Thyroid gland (tissue), 4 donors: ENCODE measurements around the gene SAXO1.

Experiments used
- CTCF ChIP-seq, 6 experiments: fragments of 200-600 bp in 3 of 6; fragments of 450-650 bp in 3 of 6; sonication (generic) in 3 of 6; IDR thresholded peaks; one replicate each; pipeline ENCODE4 v1.5.1; 2016 to 2019; ENCODE audit warnings: antibody characterized with exemption in 6 of 6, mild to moderate bottlenecking in 2 of 6, inconsistent platforms in 1 of 6, moderate library complexity in 1 of 6
- POLR2A ChIP-seq, 2 donors: fragments of 450-650 bp; IDR thresholded peaks; one replicate each; pipeline ENCODE4 v1.6.1; 2017; ENCODE audit warnings: antibody characterized with exemption in 2 of 2, mild to moderate bottlenecking in 2 of 2, moderate library complexity in 1 of 2

DNA sequence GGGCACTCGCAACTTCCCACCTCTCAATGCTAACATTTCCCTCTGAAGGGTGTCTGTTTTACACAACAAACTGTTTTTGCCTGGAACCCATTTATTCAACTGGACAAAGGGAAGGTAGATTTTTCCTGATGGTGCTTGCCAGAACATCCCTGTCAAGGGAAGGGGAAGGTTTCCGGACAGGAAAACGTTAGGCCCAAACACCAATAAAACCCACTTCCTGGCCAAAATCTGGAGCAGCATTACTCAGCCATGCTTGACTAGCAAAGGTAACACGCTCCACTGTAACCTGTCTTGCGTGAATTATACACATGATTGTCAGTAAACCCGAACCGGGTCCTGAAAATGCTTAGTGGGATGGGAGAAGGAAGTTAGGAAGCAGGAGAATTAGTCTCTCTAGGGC lies 90.2 kb downstream of the SAXO1 start:
- TF ChIP-seq CTCF (IDR thresholded peaks at IDR 0.05): no peak
- TF ChIP-seq POLR2A (IDR thresholded peaks at IDR 0.05): no peak
